Measurements from ENCODE around the gene TM7SF2. TPM values are rescaled to one million over a fixed set of nuclear protein-coding genes. Genes with fewer than 3 reads are reported as not detected.

The TM7SF2 gene
- total and polyA plus RNA-seq, 2 of the 13 experiments (the other 11 are each of a cell fraction or from before 2014, with no cell fraction given) = 56.0 to 66.9 TPM

- peak; percentile 59 for TF ChIP-seq PATZ1 (CRISPR knock-in tag; IDR thresholded peaks at IDR 0.05)
- TF ChIP-seq MYC (CRISPR knock-in tag; IDR thresholded peaks at IDR 0.05; ENCODE audit: borderline replicate concordance) = peak; percentile 73; the same call in 1 of the 2 replicates
- TF ChIP-seq, protein P1, sequence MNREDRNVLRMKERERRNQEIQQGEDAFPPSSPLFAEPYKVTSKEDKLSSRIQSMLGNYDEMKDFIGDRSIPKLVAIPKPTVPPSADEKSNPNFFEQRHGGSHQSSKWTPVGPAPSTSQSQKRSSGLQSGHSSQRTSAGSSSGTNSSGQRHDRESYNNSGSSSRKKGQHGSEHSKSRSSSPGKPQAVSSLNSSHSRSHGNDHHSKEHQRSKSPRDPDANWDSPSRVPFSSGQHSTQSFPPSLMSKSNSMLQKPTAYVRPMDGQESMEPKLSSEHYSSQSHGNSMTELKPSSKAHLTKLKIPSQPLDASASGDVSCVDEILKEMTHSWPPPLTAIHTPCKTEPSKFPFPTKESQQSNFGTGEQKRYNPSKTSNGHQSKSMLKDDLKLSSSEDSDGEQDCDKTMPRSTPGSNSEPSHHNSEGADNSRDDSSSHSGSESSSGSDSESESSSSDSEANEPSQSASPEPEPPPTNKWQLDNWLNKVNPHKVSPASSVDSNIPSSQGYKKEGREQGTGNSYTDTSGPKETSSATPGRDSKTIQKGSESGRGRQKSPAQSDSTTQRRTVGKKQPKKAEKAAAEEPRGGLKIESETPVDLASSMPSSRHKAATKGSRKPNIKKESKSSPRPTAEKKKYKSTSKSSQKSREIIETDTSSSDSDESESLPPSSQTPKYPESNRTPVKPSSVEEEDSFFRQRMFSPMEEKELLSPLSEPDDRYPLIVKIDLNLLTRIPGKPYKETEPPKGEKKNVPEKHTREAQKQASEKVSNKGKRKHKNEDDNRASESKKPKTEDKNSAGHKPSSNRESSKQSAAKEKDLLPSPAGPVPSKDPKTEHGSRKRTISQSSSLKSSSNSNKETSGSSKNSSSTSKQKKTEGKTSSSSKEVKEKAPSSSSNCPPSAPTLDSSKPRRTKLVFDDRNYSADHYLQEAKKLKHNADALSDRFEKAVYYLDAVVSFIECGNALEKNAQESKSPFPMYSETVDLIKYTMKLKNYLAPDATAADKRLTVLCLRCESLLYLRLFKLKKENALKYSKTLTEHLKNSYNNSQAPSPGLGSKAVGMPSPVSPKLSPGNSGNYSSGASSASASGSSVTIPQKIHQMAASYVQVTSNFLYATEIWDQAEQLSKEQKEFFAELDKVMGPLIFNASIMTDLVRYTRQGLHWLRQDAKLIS (CRISPR knock-in tag; IDR thresholded peaks at IDR 0.05) = no peak
- no peak for TF ChIP-seq ZNF180 (CRISPR knock-in tag; IDR thresholded peaks at IDR 0.05; ENCODE audit: borderline replicate concordance, low read depth)
- peak; percentile 95 for TF ChIP-seq ARNT2 (CRISPR knock-in tag; IDR thresholded peaks at IDR 0.05; ENCODE audit: low read depth)
- TF ChIP-seq ZNF75D (CRISPR knock-in tag; IDR thresholded peaks at IDR 0.05; ENCODE audit: borderline replicate concordance) = no peak
- TF ChIP-seq ATF1 (CRISPR knock-in tag; IDR thresholded peaks at IDR 0.05) = peak; percentile 99
- 0 out of 2 replicates have a peak, but pooled peaks have one; percentile 38 for TF ChIP-seq THAP7 (CRISPR knock-in tag; IDR thresholded peaks at IDR 0.05)
- TF ChIP-seq ZNF564 (CRISPR knock-in tag; IDR thresholded peaks at IDR 0.05) = peak; percentile 86; the same call in 1 of the 2 replicates
- peak; percentile 97 for TF ChIP-seq BORCS8-MEF2B (CRISPR knock-in tag; IDR thresholded peaks at IDR 0.05)
- no peak for TF ChIP-seq SOX13 (IDR thresholded peaks at IDR 0.05)
- peak in 1 of 2 experiments; percentile 38; a peak in 1 of 4 replicates for TF ChIP-seq SOX13 (CRISPR knock-in tag; conservative IDR thresholded peaks at IDR 0.05 in 1 of 2, IDR thresholded peaks at IDR 0.05 in 1 of 2)
- peak; percentile 39; the same call in 1 of the 2 replicates for TF ChIP-seq RXRB (CRISPR knock-in tag; IDR thresholded peaks at IDR 0.05; ENCODE audit: borderline replicate concordance)
- peak; percentile 42 to 87; a peak in 2 of 4 replicates for TF ChIP-seq HMGXB4 (CRISPR knock-in tag; IDR thresholded peaks at IDR 0.05; ENCODE audit: borderline replicate concordance in 1 of 2, low read depth in 1 of 2)
- TF ChIP-seq ZFYVE20 (CRISPR knock-in tag; IDR thresholded peaks at IDR 0.05; ENCODE audit: borderline replicate concordance, low read depth) = 0 out of 2 replicates have a peak, but pooled peaks have one; percentile 60
- TF ChIP-seq ZNF547 (CRISPR knock-in tag; IDR thresholded peaks at IDR 0.05) = peak; percentile 22; the same call in 1 of the 2 replicates
- 0 out of 2 replicates have a peak, but pooled peaks have one; percentile 27 for TF ChIP-seq ZNF317 (CRISPR knock-in tag; IDR thresholded peaks at IDR 0.05)
- TF ChIP-seq PHF20 (CRISPR knock-in tag; IDR thresholded peaks at IDR 0.05) = peak; percentile 99
- no peak for TF ChIP-seq ZNF256 (CRISPR knock-in tag; conservative IDR thresholded peaks at IDR 0.05)
- TF ChIP-seq ZNF207 (IDR thresholded peaks at IDR 0.05; ENCODE audit: borderline replicate concordance) = no peak
Measured at GRCh38 chr11:65083834-65084597, 27.7 kb upstream of the TM7SF2 start, which contains the start of the genes CDCA5 and ZFPL1 (continued).

Measured in HepG2 (cell line).